H1 (cell line): Measurements from ENCODE around the gene IL23A. TPM values are rescaled to one million over a fixed set of nuclear protein-coding genes. Genes with fewer than 3 reads are reported as not detected.
A peak's percentile ranks its signal among the peaks of the same experiment; 100 is the strongest.

Experiments used
- CTCF ChIA-PET: fragments of 300-600 bp; sonication (Branson Sonifier 250); formaldehyde crosslinking; loops from one replicate; lab custom pipeline; 2021; ENCODE audit not compliant: partially characterized antibody; lab: Charles Lee
- POLR2A ChIA-PET: fragments of 300-600 bp; sonication (Branson Sonifier 250); formaldehyde crosslinking; loops from one replicate; lab custom pipeline; 2021; ENCODE audit warnings: inconsistent platforms; ENCODE audit not compliant: partially characterized antibody; lab: Charles Lee
- DNase-seq, 2 experiments: peaks; one replicate each; pipeline versions ENCODE4 v3.0.0 to v3.0.0-alpha.2; 2010 to 2022; ENCODE audit warnings: low spot score in 2 of 2, low read depth in 1 of 2, mixed read lengths in 1 of 2
- FAIRE-seq: peaks from 2 replicates; lab custom pipeline; 2011; peaks lifted over from hg19 to GRCh38; lab: Jason Lieb, UNC
- H2AFZ ChIP-seq: 2 replicates; pipeline ENCODE4 v1.8.1; 2012; ENCODE audit warnings: low read length, inconsistent platforms
- H2AK5ac ChIP-seq: 2 replicates; pipeline ENCODE4 v1.6.1; 2013; ENCODE audit warnings: low read depth, low read length
- H2BK120ac ChIP-seq: replicated peaks from 2 replicates; pipeline ENCODE3; 2013; ENCODE audit warnings: low read depth, low read length, inconsistent platforms
- H2BK12ac ChIP-seq: 2 replicates; pipeline ENCODE4 v1.6.1; 2013; ENCODE audit warnings: low read depth, low read length
- H2BK15ac ChIP-seq: 2 replicates; pipeline ENCODE4 v1.6.1; 2013; ENCODE audit warnings: low read length
- H2BK20ac ChIP-seq: 2 replicates; pipeline ENCODE4 v1.6.1; 2013; ENCODE audit warnings: low read length
- H2BK5ac ChIP-seq: 2 replicates; pipeline ENCODE4 v1.6.1; 2013; ENCODE audit warnings: low read depth, low read length
- H3K14ac ChIP-seq: 2 replicates; pipeline ENCODE4 v1.6.1; 2013; ENCODE audit warnings: inconsistent platforms; ENCODE audit not compliant: insufficient read length
- H3K18ac ChIP-seq: 2 replicates; pipeline ENCODE4 v1.6.1; 2013; ENCODE audit warnings: low read length; ENCODE audit errors: extremely low read depth
- H3K23ac ChIP-seq: 2 replicates; pipeline ENCODE4 v1.6.1; 2013; ENCODE audit warnings: inconsistent platforms; ENCODE audit not compliant: insufficient read length
- H3K23me2 ChIP-seq: 2 replicates; pipeline ENCODE4 v1.6.1; 2013; ENCODE audit warnings: low read depth, low read length
- H3K27ac ChIP-seq: 2 replicates; pipeline ENCODE4 v1.6.1; 2011; ENCODE audit warnings: low read depth, low read length, inconsistent platforms
- H3K27me3 ChIP-seq, 4 experiments: replicated peaks in 1 of 4; 1 replicate in 1 of 4; 2 replicates in 3 of 4; pipeline versions ENCODE4 v1.6.1 to v1.8.1; 2011 to 2013; ENCODE audit warnings: low read length in 3 of 4, mild to moderate bottlenecking in 3 of 4, inconsistent platforms in 2 of 4, mixed read lengths in 2 of 4, moderate library complexity in 1 of 4; ENCODE audit not compliant: control insufficient read depth in 3 of 4, insufficient read depth in 3 of 4; ENCODE audit errors: extremely low read depth in 1 of 4
- H3K36me3 ChIP-seq, 4 experiments: 2 replicates each; pipeline versions ENCODE4 v1.6.1 to v1.8.1; 2011 to 2013; ENCODE audit warnings: mild to moderate bottlenecking in 4 of 4, low read length in 3 of 4, moderate library complexity in 2 of 4, control low read depth in 1 of 4, inconsistent platforms in 1 of 4; ENCODE audit not compliant: insufficient read depth in 4 of 4, control insufficient read depth in 2 of 4
- H3K4ac ChIP-seq: replicated peaks from 2 replicates; pipeline ENCODE3; 2013; ENCODE audit warnings: low read length, low read depth, mixed read lengths, inconsistent platforms; ENCODE audit not compliant: insufficient read length
- H3K4me1 ChIP-seq, 4 experiments: replicated peaks in 1 of 4; 1 replicate in 1 of 4; 2 replicates in 3 of 4; pipeline versions ENCODE4 v1.6.1 to v1.8.1; 2011 to 2013; ENCODE audit warnings: low read length in 3 of 4, inconsistent platforms in 2 of 4, mixed read lengths in 1 of 4; ENCODE audit not compliant: insufficient read depth in 4 of 4, control insufficient read depth in 3 of 4
- H3K4me2 ChIP-seq, 2 experiments: 2 replicates each; pipeline versions ENCODE4 v1.6.1 to v1.8.1; 2011 to 2013; ENCODE audit warnings: low read depth in 2 of 2, low read length in 2 of 2, control low read depth in 1 of 2, inconsistent platforms in 1 of 2, mild to moderate bottlenecking in 1 of 2; ENCODE audit not compliant: insufficient read depth in 1 of 2
- H3K4me3 ChIP-seq, 4 experiments: fragments of 200-600, 300-600 bp in 1 of 4; sonication (generic), shearing (Covaris generic), sonication (Bioruptor Twin) in 1 of 4; 2 replicates each; pipeline versions ENCODE4 v1.5.1 to v1.8.1; 2011 to 2016; ENCODE audit warnings: low read length in 4 of 4, low read depth in 3 of 4, control low read depth in 2 of 4, inconsistent platforms in 2 of 4, mild to moderate bottlenecking in 2 of 4, mixed read lengths in 1 of 4, moderate library complexity in 1 of 4; ENCODE audit not compliant: insufficient read depth in 2 of 4; ENCODE audit errors: extremely low read depth in 1 of 4
- H3K56ac ChIP-seq: replicated peaks from 2 replicates; pipeline ENCODE3; 2013; ENCODE audit warnings: low read depth, mild to moderate bottlenecking, mixed read lengths, low read length, inconsistent platforms; ENCODE audit not compliant: insufficient read length
- H3K79me1 ChIP-seq: 2 replicates; pipeline ENCODE4 v1.6.1; 2013; ENCODE audit warnings: low read depth, low read length, control low read depth
- H3K79me2 ChIP-seq, 2 experiments: 2 replicates each; pipeline versions ENCODE4 v1.6.1 to v1.8.1; 2012 to 2013; ENCODE audit warnings: low read length in 2 of 2, mild to moderate bottlenecking in 2 of 2, inconsistent platforms in 1 of 2; ENCODE audit not compliant: insufficient read depth in 2 of 2, control insufficient read depth in 1 of 2
- H3K9ac ChIP-seq, 4 experiments: replicated peaks in 1 of 4; 1 replicate in 1 of 4; 2 replicates in 3 of 4; pipeline versions ENCODE4 v1.6.1 to v1.8.1; 2011 to 2013; ENCODE audit warnings: low read depth in 3 of 4, low read length in 3 of 4, control low read depth in 2 of 4, mild to moderate bottlenecking in 2 of 4, moderate library complexity in 2 of 4, inconsistent platforms in 1 of 4; ENCODE audit errors: extremely low read depth in 1 of 4
- H3K9me3 ChIP-seq, 2 experiments: 2 replicates each; pipeline versions ENCODE4 v1.6.1 to v1.8.1; 2012 to 2013; ENCODE audit warnings: mild to moderate bottlenecking in 2 of 2, moderate library complexity in 2 of 2, control low read depth in 1 of 2, inconsistent platforms in 1 of 2, low read depth in 1 of 2, low read length in 1 of 2, mixed read lengths in 1 of 2; ENCODE audit not compliant: insufficient read depth in 2 of 2
- H4K20me1 ChIP-seq, 2 experiments: replicated peaks in 1 of 2; 2 replicates each; pipeline versions ENCODE3 to v1.8.1; 2011 to 2013; ENCODE audit warnings: inconsistent platforms in 2 of 2, low read length in 2 of 2, mild to moderate bottlenecking in 1 of 2; ENCODE audit not compliant: insufficient read depth in 2 of 2, control insufficient read depth in 1 of 2
- H4K5ac ChIP-seq: 2 replicates; pipeline ENCODE4 v1.6.1; 2013; ENCODE audit warnings: low read length, low read depth, mixed read lengths, inconsistent platforms; ENCODE audit not compliant: insufficient read length
- H4K8ac ChIP-seq: 2 replicates; pipeline ENCODE4 v1.8.0; 2013; ENCODE audit warnings: mild to moderate bottlenecking, moderate library complexity, low read length, inconsistent platforms; ENCODE audit not compliant: insufficient read depth; ENCODE audit errors: extremely low read depth
- H4K91ac ChIP-seq: replicated peaks from 2 replicates; pipeline ENCODE3; 2013; ENCODE audit warnings: low read length, mixed read lengths, inconsistent platforms; ENCODE audit not compliant: insufficient read length
- CEBPB ChIP-seq: IDR thresholded peaks from 2 replicates; pipeline ENCODE4 v1.6.1; 2012; ENCODE audit warnings: low read depth, low read length
- CREB1 ChIP-seq: IDR thresholded peaks from 2 replicates; pipeline ENCODE4 v1.6.1; 2012; ENCODE audit warnings: inconsistent platforms
- CTCF ChIP-seq, 3 experiments: IDR thresholded peaks; 1 replicate in 2 of 3; 2 replicates in 1 of 3; pipeline versions ENCODE4 v1.5.1 to v1.6.1; 2011; ENCODE audit warnings: low read length in 3 of 3, mild to moderate bottlenecking in 3 of 3, inconsistent platforms in 2 of 3, low read depth in 1 of 3, moderate library complexity in 1 of 3; ENCODE audit not compliant: insufficient read depth in 1 of 3; ENCODE audit errors: control extremely low read depth in 1 of 3
- RAD21 ChIP-seq, 2 experiments: IDR thresholded peaks in 1 of 2; conservative IDR thresholded peaks in 1 of 2; 2 replicates each; pipeline ENCODE4 v1.6.1; 2011; ENCODE audit warnings: low read depth in 2 of 2, low read length in 2 of 2, improper control_type of control experiment in 1 of 2, inconsistent platforms in 1 of 2, mild to moderate bottlenecking in 1 of 2, moderate library complexity in 1 of 2
- SIRT6 ChIP-seq: IDR thresholded peaks from one replicate; pipeline ENCODE4 v1.7.1; 2012; ENCODE audit warnings: low read length, inconsistent platforms
- TCF12 ChIP-seq: IDR thresholded peaks from 2 replicates; pipeline ENCODE4 v1.6.1; 2011; ENCODE audit warnings: low read depth, mild to moderate bottlenecking, low read length
- WGBS, 2 experiments: shearing (Covaris generic) in 1 of 2; methylation state at CpG; one replicate each; pipeline versions ENCODE4 v1.1.6 to v1.1.7; 2013 to 2015; ENCODE audit warnings: low lambda C conversion rate in 2 of 2, mixed read lengths in 2 of 2, inconsistent platforms in 1 of 2, low coverage in 1 of 2, missing lambda C conversion rate in 1 of 2; ENCODE audit not compliant: insufficient replicate concordance in 2 of 2, insufficient coverage in 1 of 2, insufficient read length in 1 of 2; ENCODE audit errors: extremely low coverage in 1 of 2, missing lambda C conversion rate in 1 of 2; 5-methylcytosine and 5-hydroxymethylcytosine counted together
- polyA plus RNA-seq, 7 experiments: library from polyadenylated mRNA; depleted of rRNA in 3 of 7; stranded (reverse) in 5 of 7; unstranded in 2 of 7; fragments of >200 nt in 5 of 7; fragments of 200-250 nt in 2 of 7; gene quantifications; 1 replicate in 5 of 7; 2 replicates in 1 of 7; 4 replicates in 1 of 7; pipeline versions ENCODE4 v1.2.1 to v1.2.3, GENCODE V29; 2011 to 2013; ENCODE audit warnings: missing spikeins in 2 of 7, mixed read lengths in 2 of 7
- total RNA-seq: library from RNA; stranded (reverse); fragmentation: NEBNext Ultra II Directional; extraction: Animal tissue kit (Norgen Biotek cat#: 25700); gene quantifications from 2 replicates; pipeline ENCODE4 v1.2.1, GENCODE V29; 2021
- TF ChIP-seq, protein P1 (sequence below): IDR thresholded peaks from 2 replicates; pipeline ENCODE4 v1.6.1; 2012; ENCODE audit warnings: inconsistent platforms

IL23A gene
- total and polyA plus RNA-seq, 2 of the 8 experiments (the other 6 are each of a cell fraction or from before 2014, with no cell fraction given) = 2.3 to 3.6 TPM

DNA sequence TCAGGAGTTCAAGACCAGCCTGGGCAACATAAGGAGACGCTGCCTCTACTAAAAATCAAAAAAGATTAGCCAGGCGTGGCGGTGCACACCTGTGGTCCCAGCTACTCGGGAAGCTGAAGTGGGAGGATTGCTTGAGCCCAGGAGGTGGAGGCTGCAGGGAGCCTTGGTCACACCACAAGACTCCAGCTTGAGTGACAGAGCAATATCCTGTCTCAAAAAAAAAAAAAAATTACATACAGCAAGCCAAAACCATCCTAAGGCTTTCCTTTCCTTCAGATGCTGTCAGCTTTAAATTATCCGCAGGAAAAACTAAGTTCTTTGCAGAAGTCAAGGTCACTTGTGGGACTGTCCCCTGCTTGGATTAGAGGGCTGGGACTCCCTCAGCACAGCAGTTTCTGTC, 39.9 kb upstream of the IL23A start:
- no peak overlapping the region for H3K56ac ChIP-seq
- H3K27ac ChIP-seq = no peak overlapping the region
- H2BK120ac ChIP-seq = no peak overlapping the region
- H3K4me3 ChIP-seq = peak overlapping the region; percentile 95 to 99 (median 96); a peak in 7 of 8 replicates
- H3K79me1 ChIP-seq = no peaks in the 10 kb centered on the region
- ChIA-PET POLR2A (interaction anchor here (0.7 to 2.0 kb wide), 11 partner anchors 22 to 181 kb away, joined by 3 to 7 read pairs (median 4); partner anchors contain the start of genes COQ10A, IL23A, PAN2 and TIMELESS), CTCF (interaction anchor here (0.6 to 1.9 kb wide), 8 partner anchors 23 to 411 kb away, joined by 3 to 5 read pairs (median 4); no protein-coding TSS in a partner anchor)
- H3K9me3 ChIP-seq = no peaks in the 10 kb centered on the region
- no peak overlapping the region for H2BK15ac ChIP-seq
- no peak for FAIRE-seq
- H4K20me1 ChIP-seq = peaks cover 0 to 3% of the 10 kb centered on the region in 2 experiments
- WGBS, 2 experiments = 86% methylated on average over 5 of the region's 5 CpGs; no CpG with 5 or more reads in 1 of the 2 experiments
- H4K91ac ChIP-seq = no peak overlapping the region
- H2AFZ ChIP-seq = no peak overlapping the region
- H3K23me2 ChIP-seq = peaks cover 3% of the 10 kb centered on the region; the same call in 1 of the 2 replicates
- H3K36me3 ChIP-seq = peaks cover 0 to 8% (median 1%) of the 10 kb centered on the region in 4 experiments; a peak in 3 of 8 replicates
- peak overlapping the region in 2 of 4 experiments; percentile 53 to 70; a peak in 3 of 7 replicates for H3K9ac ChIP-seq
- DNase-seq = no peak
- H2BK20ac ChIP-seq = no peak overlapping the region
- no peak overlapping the region for H2AK5ac ChIP-seq
- no peak overlapping the region for H2BK12ac ChIP-seq
- peaks cover 0 to 9% (median 2%) of the 10 kb centered on the region in 4 experiments; a peak in 4 of 7 replicates for H3K4me1 ChIP-seq
- no peak overlapping the region for H3K23ac ChIP-seq
- no peak overlapping the region for H3K18ac ChIP-seq
- no peaks in the 10 kb centered on the region for H3K27me3 ChIP-seq
- no peak overlapping the region for H3K14ac ChIP-seq
- peak overlapping the region; percentile 82 to 90 for H3K4me2 ChIP-seq
- peaks cover 12 to 43% of the 10 kb centered on the region in 2 experiments for H3K79me2 ChIP-seq
- no peak overlapping the region for H3K4ac ChIP-seq
- H4K5ac ChIP-seq = no peak overlapping the region
- H4K8ac ChIP-seq = no peak overlapping the region
- H2BK5ac ChIP-seq = no peak overlapping the region
- TF ChIP-seq TCF12 = no peak
- no peak for TF ChIP-seq RAD21 (IDR thresholded peaks at IDR 0.05 in 1 of 2, conservative IDR thresholded peaks at IDR 0.05 in 1 of 2; ENCODE audit: low read depth in 2 of 2, low read length in 2 of 2)
- TF ChIP-seq, protein P1, sequence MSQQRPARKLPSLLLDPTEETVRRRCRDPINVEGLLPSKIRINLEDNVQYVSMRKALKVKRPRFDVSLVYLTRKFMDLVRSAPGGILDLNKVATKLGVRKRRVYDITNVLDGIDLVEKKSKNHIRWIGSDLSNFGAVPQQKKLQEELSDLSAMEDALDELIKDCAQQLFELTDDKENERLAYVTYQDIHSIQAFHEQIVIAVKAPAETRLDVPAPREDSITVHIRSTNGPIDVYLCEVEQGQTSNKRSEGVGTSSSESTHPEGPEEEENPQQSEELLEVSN = no peak
- no peak for TF ChIP-seq CEBPB
- no peak for TF ChIP-seq CREB1
- TF ChIP-seq SIRT6 = no peak
- TF ChIP-seq CTCF (IDR thresholded peaks at IDR 0.05; ENCODE audit: control extremely low read depth in 1 of 3, insufficient read depth in 1 of 3, low read depth in 1 of 3, low read length in 3 of 3) = no peak
